Nephron (organoid): ENCODE results near the gene OXLD1.
"Not testable (repeated sequence)": the region's sequence is repeated elsewhere in the genome, so short reads cannot be mapped to it uniquely, and the experiment has no call there.

Experiments
- H3K27ac Mint-ChIP-seq, 3 experiments: 2 replicates each; pipeline ENCODE4 v1.8.0; 2020; ENCODE audit warnings: mixed read lengths in 3 of 3, mild to moderate bottlenecking in 2 of 3, moderate library complexity in 1 of 3
- H3K27me3 Mint-ChIP-seq: 2 replicates; pipeline ENCODE4 v1.8.0; 2021; ENCODE audit warnings: low read depth, mild to moderate bottlenecking, moderate library complexity, mixed read lengths
- H3K36me3 Mint-ChIP-seq: 2 replicates; pipeline ENCODE4 v1.8.0; 2020; ENCODE audit warnings: low read depth, mixed read lengths
- H3K4me1 Mint-ChIP-seq: 2 replicates; pipeline ENCODE4 v1.8.0; 2020; ENCODE audit warnings: mixed read lengths
- H3K4me3 Mint-ChIP-seq, 3 experiments: 2 replicates each; pipeline ENCODE4 v1.8.0; 2020; ENCODE audit warnings: mild to moderate bottlenecking in 3 of 3, mixed read lengths in 3 of 3, moderate library complexity in 2 of 3
- H3K9me3 Mint-ChIP-seq: 2 replicates; pipeline ENCODE4 v1.8.0; 2020; ENCODE audit warnings: mixed read lengths
- TF ChIP-seq, protein P1 (sequence below), 3 experiments: fragments of 200-600 bp; sonication (generic); IDR thresholded peaks; one replicate each; pipeline ENCODE4 v1.5.0; 2021; ENCODE audit warnings: antibody characterized with exemption in 3 of 3; ENCODE audit not compliant: unreplicated experiment in 3 of 3

Gene OXLD1

GRCh38 chr17:81676906-81677305 is 10.5 kb upstream of the OXLD1 start:
- no peak overlapping the region for H3K4me3 Mint-ChIP-seq
- TF ChIP-seq, protein P1, sequence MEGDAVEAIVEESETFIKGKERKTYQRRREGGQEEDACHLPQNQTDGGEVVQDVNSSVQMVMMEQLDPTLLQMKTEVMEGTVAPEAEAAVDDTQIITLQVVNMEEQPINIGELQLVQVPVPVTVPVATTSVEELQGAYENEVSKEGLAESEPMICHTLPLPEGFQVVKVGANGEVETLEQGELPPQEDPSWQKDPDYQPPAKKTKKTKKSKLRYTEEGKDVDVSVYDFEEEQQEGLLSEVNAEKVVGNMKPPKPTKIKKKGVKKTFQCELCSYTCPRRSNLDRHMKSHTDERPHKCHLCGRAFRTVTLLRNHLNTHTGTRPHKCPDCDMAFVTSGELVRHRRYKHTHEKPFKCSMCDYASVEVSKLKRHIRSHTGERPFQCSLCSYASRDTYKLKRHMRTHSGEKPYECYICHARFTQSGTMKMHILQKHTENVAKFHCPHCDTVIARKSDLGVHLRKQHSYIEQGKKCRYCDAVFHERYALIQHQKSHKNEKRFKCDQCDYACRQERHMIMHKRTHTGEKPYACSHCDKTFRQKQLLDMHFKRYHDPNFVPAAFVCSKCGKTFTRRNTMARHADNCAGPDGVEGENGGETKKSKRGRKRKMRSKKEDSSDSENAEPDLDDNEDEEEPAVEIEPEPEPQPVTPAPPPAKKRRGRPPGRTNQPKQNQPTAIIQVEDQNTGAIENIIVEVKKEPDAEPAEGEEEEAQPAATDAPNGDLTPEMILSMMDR (IDR thresholded peaks at IDR 0.05; ENCODE audit: unreplicated experiment in 3 of 3): no peak
- H3K36me3 Mint-ChIP-seq: peaks cover 27% of the 10 kb centered on the region
- H3K9me3 Mint-ChIP-seq: no peaks in the 10 kb centered on the region
- H3K4me1 Mint-ChIP-seq: peaks cover 4% of the 10 kb centered on the region
- H3K27ac Mint-ChIP-seq: no peak overlapping the region
- no peaks in the 10 kb centered on the region for H3K27me3 Mint-ChIP-seq

DNA sequence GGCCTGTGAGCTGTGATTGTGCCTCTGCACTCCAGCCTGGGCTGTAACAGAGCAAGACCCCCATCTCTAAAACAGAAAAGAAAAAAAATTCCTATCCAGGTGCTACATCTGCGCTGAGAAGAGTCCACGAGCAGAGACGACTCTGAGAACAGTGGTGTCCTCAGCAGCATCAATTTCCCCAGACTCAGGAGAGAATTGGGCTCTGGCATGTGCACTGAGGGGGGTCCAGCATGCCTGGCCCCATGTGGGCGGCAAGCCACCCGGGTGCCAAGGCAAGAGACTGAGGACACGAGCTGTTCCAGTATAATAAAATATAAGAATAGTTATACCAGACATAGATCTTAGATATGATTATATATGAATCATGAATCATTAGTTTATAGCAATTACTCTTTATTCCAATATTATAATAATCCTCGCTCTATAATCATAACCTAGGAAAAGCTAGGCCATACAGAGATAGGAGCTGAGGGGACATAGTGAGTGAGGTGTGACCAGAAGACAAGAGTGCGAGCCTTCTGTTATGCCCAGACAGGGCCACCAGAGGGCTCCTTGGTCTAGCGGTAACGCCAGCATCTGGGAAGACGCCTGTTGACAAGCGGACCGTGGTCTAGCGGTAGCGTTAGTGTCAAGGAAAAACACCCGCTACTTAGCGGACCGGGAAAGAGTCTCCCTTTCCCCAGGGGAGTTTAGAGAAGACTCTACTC is 9.3 kb upstream of the OXLD1 start:
- not testable (repeated sequence) for H3K9me3 Mint-ChIP-seq, H3K4me3 Mint-ChIP-seq, H3K27me3 Mint-ChIP-seq, H3K4me1 Mint-ChIP-seq, H3K27ac Mint-ChIP-seq
- peaks cover 27% of the 10 kb centered on the region for H3K36me3 Mint-ChIP-seq
- TF ChIP-seq, protein P1 (IDR thresholded peaks at IDR 0.05; ENCODE audit: unreplicated experiment in 3 of 3): peak; percentile 63 to 69 (median 66)

GRCh38 chr17:81673561-81674258 is 7.3 kb upstream of the OXLD1 start:
- Mint-ChIP-seq H3K4me3 (no peak overlapping the region), H3K27ac (no peak overlapping the region), H3K4me1 (no peaks in the 10 kb centered on the region), H3K36me3 (peaks cover 23% of the 10 kb centered on the region), H3K9me3 (no peaks in the 10 kb centered on the region), H3K27me3 (no peaks in the 10 kb centered on the region)
- TF ChIP-seq, protein P1 (IDR thresholded peaks at IDR 0.05; ENCODE audit: unreplicated experiment in 3 of 3): no peak

DNA sequence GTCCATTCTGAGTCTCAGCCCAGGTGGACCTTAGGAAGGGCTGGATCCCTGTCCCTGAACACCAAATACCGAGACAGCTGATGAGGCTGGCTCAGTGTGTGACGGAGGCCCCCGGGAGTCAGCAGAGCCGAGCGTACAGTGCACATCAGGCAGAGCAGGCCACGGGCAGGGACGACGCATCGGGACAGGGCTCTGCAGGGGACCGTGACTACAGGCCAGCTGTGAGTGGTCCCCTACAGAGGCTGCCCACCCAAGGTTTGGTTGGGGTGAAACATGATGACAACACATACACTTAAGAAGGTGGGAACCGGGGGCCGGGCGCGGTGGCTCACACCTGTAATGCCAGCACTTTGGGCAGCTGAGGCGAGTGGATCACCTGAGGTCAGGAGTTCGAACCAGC is 6.5 kb upstream of the OXLD1 start:
- Mint-ChIP-seq H3K27me3 (no peaks in the 10 kb centered on the region), H3K36me3 (peaks cover 28% of the 10 kb centered on the region), H3K9me3 (no peaks in the 10 kb centered on the region), H3K27ac (no peak overlapping the region), H3K4me3 (no peak overlapping the region), H3K4me1 (peaks cover under 1% of the 10 kb centered on the region)
- TF ChIP-seq, protein P1 (IDR thresholded peaks at IDR 0.05; ENCODE audit: unreplicated experiment in 3 of 3): no peak

DNA sequence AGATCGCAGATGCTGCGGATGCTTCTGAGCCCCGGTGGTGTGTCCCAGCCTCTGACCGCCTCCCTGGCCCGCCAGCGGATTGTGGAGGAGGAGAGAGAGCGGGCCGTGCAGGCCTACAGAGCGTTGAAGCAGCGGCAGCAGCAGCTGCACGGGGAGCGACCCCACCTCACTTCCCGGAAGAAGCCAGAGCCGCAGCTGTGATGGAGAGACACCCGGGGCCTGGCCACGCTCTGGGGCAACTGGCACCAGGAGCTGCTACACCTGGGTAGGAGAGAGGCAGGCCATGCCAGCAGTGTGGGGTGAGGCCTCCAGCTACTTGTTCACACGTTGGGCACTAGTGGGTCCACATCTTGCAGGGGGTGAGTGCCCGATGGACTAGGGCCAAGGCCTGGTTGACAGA is 6.1 kb upstream of the OXLD1 start:
- TF ChIP-seq, protein P1 (IDR thresholded peaks at IDR 0.05; ENCODE audit: unreplicated experiment in 3 of 3): no peak

More for the DNA sequence above, 6.1 kb upstream of the OXLD1 start:
- Mint-ChIP-seq H3K27me3 (no peaks in the 10 kb centered on the region), H3K9me3 (no peaks in the 10 kb centered on the region), H3K4me1 (peaks cover 5% of the 10 kb centered on the region), H3K4me3 (no peak overlapping the region), H3K36me3 (peaks cover 32% of the 10 kb centered on the region), H3K27ac (no peak overlapping the region)
